ENCODE results near the gene RPS10.

The RPS10 gene

GRCh38 chr6:34370361-34370760 lies 55.5 kb downstream of the RPS10 start:
- DNase-seq (ENCODE audit: low read depth in 2 of 2) = no peak

GRCh38 chr6:34369385-34369784 lies 56.5 kb downstream of the RPS10 start:
- no peak for DNase-seq (ENCODE audit: low read depth in 2 of 2)

All from stimulated activated CD8-positive, alpha-beta memory T cell treated with anti-CD3 and anti-CD28 coated beads, Interleukin-7, amount 100 ng/mL, for 1 hour (primary cell).